ENCODE results near the gene MXI1.

DNA sequence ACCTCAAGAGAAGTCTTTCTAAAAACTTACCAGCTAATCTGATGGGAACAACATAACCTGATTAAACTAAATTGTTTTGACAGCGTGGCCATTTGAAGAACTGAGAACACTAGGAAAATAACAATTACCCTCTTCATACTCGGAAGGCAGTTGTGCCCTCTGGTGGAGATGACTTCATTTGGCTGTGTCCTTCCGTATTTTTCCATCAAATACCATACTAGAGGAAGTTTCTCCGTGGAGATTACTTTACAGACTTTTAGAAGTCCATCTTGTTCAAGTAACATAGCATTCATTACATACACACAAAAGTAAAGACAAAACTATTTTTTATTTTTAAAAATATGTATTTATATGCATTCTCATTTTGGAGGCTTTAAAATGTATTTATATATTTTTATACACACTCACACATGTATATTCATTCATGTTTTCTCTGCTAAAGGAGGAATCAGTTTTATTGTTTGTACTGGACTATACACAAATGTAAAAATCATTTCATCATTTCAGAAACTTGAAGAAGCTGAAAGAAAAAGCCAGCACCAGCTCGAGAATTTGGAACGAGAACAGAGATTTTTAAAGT is 72.1 kb downstream of the MXI1 start:
- TF ChIP-seq ZFP3 (CRISPR knock-in tag; IDR thresholded peaks at IDR 0.05) (no peak), TOX (CRISPR knock-in tag; IDR thresholded peaks at IDR 0.05; ENCODE audit: borderline replicate concordance) (no peak), CSDC2 (CRISPR knock-in tag; IDR thresholded peaks at IDR 0.05) (no peak), ZC3H10 (CRISPR knock-in tag; IDR thresholded peaks at IDR 0.05) (no peak), TCF4 (CRISPR knock-in tag; IDR thresholded peaks at IDR 0.05; ENCODE audit: borderline replicate concordance) (no peak), BACH2 (CRISPR knock-in tag; IDR thresholded peaks at IDR 0.05; ENCODE audit: borderline replicate concordance) (no peak), ISL1 (CRISPR knock-in tag; IDR thresholded peaks at IDR 0.05) (no peak), ZFP30 (CRISPR knock-in tag; IDR thresholded peaks at IDR 0.05) (no peak)
- TF ChIP-seq, protein P1, sequence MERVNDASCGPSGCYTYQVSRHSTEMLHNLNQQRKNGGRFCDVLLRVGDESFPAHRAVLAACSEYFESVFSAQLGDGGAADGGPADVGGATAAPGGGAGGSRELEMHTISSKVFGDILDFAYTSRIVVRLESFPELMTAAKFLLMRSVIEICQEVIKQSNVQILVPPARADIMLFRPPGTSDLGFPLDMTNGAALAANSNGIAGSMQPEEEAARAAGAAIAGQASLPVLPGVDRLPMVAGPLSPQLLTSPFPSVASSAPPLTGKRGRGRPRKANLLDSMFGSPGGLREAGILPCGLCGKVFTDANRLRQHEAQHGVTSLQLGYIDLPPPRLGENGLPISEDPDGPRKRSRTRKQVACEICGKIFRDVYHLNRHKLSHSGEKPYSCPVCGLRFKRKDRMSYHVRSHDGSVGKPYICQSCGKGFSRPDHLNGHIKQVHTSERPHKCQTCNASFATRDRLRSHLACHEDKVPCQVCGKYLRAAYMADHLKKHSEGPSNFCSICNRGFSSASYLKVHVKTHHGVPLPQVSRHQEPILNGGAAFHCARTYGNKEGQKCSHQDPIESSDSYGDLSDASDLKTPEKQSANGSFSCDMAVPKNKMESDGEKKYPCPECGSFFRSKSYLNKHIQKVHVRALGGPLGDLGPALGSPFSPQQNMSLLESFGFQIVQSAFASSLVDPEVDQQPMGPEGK (CRISPR knock-in tag; IDR thresholded peaks at IDR 0.05; ENCODE audit: borderline replicate concordance): no peak
